ENCODE results near the gene BRAT1.
A peak's percentile ranks its signal among the peaks of the same experiment; 100 is the strongest.

Gene BRAT1

DNA sequence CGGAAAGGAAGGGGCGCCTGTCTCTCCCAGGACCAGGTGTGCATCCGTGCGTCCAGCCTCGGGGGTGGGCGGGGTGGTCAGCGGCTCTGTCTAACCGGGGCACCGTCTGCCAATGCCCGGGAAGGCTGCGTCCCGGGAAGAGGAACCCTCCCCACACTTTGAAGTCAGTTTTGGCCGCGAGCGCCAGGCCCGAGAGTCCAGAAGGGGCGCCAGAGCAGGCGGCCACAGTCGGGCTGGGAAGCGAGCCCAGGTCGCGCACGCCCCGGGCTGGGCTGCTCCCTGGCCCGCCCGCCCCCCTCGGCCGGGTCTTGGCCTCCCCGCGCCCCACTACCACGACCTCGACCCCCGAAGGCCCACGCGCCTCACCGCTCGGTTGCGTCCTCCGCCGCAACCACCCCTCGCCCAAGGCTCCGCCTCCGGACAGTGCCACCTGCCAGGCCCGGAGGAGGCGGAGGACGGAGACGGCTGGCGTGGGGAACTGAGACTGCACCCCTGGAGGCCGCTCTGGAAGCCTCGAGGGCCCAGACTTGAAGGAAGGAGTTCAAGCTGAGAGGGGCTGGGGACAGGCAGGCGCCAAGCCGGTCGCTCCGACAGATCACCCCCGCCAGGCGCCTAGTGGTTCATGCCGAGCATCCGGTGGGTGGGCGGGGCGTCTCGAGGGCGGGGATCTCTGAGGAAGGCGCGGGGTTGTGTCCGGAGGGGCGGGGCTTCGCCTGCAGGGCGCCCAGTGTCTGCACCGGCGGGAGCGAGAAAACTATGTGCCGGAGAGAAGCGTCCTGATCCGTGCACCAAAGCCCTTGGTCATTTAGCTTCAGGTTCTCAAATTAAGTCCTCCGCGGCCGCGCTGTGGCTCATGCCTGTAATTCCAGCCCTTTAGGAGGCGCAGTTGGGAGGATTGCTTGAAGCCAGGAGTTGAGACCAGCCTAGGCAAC is at the start of gene BRAT1:
Gene BRAT1, minus strand, starts transcription at position 404 of the 932 bp plus-strand sequence. CDS start 1,093 bp downstream, outside the sequence.
- no peaks in the 10 kb centered on the region for H3K36me3 ChIP-seq (replicated peaks)
- in situ Hi-C loops (cut with HindIII; ENCODE audit: low pct_ligation_motif_present, low sequenced_read_pairs), result no loop called here
- DNase-seq, result peak; percentile 93
- TF ChIP-seq, protein P1, sequence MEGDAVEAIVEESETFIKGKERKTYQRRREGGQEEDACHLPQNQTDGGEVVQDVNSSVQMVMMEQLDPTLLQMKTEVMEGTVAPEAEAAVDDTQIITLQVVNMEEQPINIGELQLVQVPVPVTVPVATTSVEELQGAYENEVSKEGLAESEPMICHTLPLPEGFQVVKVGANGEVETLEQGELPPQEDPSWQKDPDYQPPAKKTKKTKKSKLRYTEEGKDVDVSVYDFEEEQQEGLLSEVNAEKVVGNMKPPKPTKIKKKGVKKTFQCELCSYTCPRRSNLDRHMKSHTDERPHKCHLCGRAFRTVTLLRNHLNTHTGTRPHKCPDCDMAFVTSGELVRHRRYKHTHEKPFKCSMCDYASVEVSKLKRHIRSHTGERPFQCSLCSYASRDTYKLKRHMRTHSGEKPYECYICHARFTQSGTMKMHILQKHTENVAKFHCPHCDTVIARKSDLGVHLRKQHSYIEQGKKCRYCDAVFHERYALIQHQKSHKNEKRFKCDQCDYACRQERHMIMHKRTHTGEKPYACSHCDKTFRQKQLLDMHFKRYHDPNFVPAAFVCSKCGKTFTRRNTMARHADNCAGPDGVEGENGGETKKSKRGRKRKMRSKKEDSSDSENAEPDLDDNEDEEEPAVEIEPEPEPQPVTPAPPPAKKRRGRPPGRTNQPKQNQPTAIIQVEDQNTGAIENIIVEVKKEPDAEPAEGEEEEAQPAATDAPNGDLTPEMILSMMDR (IDR thresholded peaks at IDR 0.05; ENCODE audit: low read depth, low read length, missing control alignments), result peak; percentile 69
- H3K27ac ChIP-seq, result peak within 1 kb of the TSS; percentile 100
- H3K4me3 ChIP-seq (ENCODE audit: low read depth, low read length), result peak within 1 kb of the TSS; percentile 72
- no peaks in the 10 kb centered on the region for H3K27me3 ChIP-seq (replicated peaks)

DNA sequence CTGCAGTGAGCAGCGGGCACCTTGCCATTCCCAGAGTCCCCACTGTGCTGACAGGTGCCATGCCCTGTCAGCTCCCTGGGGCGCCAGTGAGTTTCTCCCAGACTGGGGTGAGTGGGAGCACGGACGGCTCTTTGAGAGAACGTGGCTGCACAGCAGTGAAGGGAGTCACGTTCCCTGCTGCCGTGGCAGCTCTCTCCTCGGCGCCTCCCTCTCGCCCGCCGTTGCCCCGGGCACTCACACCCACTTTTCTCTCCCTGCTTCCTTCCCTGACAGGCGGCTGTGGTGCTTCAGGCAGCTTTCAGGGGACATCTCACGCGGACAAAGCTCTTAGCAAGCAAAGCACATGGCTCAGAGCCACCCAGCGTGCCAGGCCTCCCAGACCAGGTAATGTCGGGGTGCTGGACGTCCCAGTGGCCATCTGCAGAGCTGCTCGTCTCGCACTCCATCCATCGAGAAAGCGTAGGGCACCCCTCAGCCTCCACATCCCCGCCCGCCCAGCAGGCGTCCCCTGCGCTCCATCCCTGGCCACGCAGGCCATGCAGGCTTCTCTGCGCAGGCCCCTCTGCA is 49.4 kb upstream of the BRAT1 start:
- TF ChIP-seq, protein P1 (IDR thresholded peaks at IDR 0.05; ENCODE audit: low read depth, low read length, missing control alignments), result no peak
- H3K27ac ChIP-seq, result no peak overlapping the region
- no peak overlapping the region for H3K4me3 ChIP-seq (ENCODE audit: low read depth, low read length)
- peaks cover 2% of the 10 kb centered on the region for H3K36me3 ChIP-seq (replicated peaks)
- no peaks in the 10 kb centered on the region for H3K27me3 ChIP-seq (replicated peaks)
- in situ Hi-C loops (cut with HindIII; ENCODE audit: low pct_ligation_motif_present, low sequenced_read_pairs), result no loop called here
- no peak for DNase-seq

DNA sequence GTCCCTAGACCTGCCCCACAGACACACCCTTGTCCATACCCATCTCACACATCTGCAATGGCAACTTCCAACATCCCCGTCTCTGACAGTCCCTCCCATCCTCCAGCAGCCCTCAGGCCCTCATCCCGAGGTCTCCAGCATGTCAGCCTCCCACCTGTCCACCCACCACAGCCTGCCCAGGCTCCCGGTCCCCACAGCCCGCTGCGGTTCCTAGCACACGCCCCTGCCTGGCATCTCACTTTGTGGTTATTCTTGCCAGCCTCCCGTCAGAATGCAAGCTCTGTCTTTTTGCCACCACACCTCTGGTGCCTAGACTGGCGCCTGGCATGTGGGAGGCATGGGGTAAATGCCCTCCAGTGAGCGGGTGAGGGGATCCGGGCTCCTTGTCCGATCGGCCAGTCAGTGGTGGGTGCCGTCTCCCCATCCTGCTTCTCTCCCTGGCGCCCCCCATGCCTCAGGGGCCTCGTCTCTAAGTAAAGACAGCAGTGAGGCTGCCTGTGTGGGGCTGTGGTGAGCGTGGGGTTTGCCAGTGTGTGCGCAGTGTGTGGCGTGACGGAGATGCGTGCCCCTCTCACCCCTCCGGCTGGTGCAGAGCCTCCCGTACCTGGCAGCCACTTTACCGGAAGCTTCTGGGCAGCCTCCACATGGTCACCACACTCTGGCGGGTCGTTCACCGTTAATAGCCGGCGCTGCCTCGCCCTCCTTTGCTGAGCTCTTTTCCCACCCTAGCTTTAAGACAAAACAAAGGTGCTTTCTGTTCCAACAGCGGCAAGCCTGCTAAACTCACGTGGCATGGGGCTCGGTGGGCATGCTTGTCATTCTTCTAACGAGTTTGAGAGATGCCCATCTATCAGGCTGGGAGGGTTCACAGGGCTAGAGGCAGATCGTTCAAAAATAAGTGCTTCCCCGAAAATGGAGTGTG is 48.0 kb upstream of the BRAT1 start:
- TF ChIP-seq, protein P1 (IDR thresholded peaks at IDR 0.05; ENCODE audit: low read depth, low read length, missing control alignments), result no peak
- Histone ChIP-seq H3K27ac (no peak overlapping the region), H3K4me3 (ENCODE audit: low read depth, low read length) (no peak overlapping the region), H3K27me3 (replicated peaks) (no peaks in the 10 kb centered on the region), H3K36me3 (replicated peaks) (peaks cover 8% of the 10 kb centered on the region)
- DNase-seq, result no peak
- in situ Hi-C loops (cut with HindIII; ENCODE audit: low pct_ligation_motif_present, low sequenced_read_pairs), result no loop called here

DNA sequence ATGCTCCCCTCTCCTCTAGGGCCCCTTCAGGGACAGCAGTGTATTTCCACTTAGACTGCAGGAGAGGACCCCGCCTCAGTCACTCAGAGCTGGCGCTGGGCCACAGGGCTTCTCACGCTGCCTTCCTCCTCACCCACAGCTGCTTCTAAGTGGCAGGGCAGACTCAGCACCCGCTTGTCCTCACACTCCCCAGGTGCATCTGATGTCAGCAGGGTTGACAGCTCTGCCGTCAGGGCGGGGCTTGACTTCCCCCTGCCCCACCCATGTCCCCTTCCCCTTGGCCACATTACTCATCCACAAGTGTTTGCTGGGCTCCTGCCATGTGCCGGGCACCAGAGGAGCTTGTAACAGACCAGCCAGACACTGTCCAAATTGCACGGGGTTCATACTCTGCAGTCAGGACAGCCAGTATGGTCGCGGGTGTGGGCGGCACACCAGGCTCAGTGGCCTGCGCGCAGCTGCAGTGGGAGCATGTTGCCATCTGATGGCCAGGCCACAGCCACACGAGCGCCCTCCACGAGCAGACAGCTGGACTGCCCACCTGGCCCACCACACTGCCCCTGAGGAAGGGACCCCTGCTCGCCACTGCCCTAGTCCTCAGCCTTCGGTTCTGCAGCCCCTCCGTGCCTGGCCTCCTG is 47.2 kb upstream of the BRAT1 start:
- TF ChIP-seq, protein P1 (IDR thresholded peaks at IDR 0.05; ENCODE audit: low read depth, low read length, missing control alignments), result no peak
- Histone ChIP-seq H3K27ac (no peak overlapping the region), H3K4me3 (ENCODE audit: low read depth, low read length) (no peak overlapping the region), H3K36me3 (replicated peaks) (peaks cover 9% of the 10 kb centered on the region), H3K27me3 (replicated peaks) (no peaks in the 10 kb centered on the region)
- DNase-seq, result no peak
- in situ Hi-C loops (cut with HindIII; ENCODE audit: low pct_ligation_motif_present, low sequenced_read_pairs), result no loop called here

DNA sequence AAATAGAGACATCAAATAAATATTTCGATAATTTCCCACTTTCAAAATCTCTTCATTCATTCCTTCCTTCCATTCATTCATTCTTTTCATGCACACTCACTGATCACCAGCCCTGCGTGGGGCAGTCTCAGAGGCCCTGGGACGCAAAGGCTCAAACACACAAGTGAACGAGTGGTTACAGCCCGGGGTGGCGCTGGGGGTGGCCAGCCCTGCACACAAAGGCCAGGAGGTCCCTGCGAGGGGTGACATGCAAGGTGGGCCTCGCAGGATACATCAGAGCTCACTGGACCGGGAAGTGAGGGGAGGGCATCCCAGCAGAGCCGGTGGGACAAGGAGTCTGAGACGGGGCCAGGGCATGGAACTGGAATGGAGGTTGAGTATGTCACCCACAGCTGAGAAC is 46.6 kb upstream of the BRAT1 start:
- in situ Hi-C loops (cut with HindIII; ENCODE audit: low pct_ligation_motif_present, low sequenced_read_pairs), result no loop called here
- no peaks in the 10 kb centered on the region for H3K27me3 ChIP-seq (replicated peaks)
- no peak for DNase-seq
- peaks cover 9% of the 10 kb centered on the region for H3K36me3 ChIP-seq (replicated peaks)
- TF ChIP-seq, protein P1 (IDR thresholded peaks at IDR 0.05; ENCODE audit: low read depth, low read length, missing control alignments), result no peak
- H3K27ac ChIP-seq, result no peak overlapping the region
- no peak overlapping the region for H3K4me3 ChIP-seq (ENCODE audit: low read depth, low read length)

All from brain microvascular endothelial cell (primary cell).